Subcutaneous abdominal adipose tissue (tissue), 5 donors: ENCODE measurements around the gene B3GNT3.
A peak's percentile ranks its signal among the peaks of the same experiment; 100 is the strongest.

Source experiments
- H3K27ac ChIP-seq: one replicate; pipeline ENCODE4 v1.7.0; 2013; ENCODE audit warnings: low read depth, mild to moderate bottlenecking, inconsistent platforms, low read length, moderate library complexity
- H3K27me3 ChIP-seq, 5 donors: one replicate each; pipeline ENCODE4 v1.7.0; 2013; ENCODE audit warnings: low read length in 5 of 5, inconsistent platforms in 1 of 5; ENCODE audit not compliant: control insufficient read depth in 5 of 5, insufficient read depth in 4 of 5
- H3K36me3 ChIP-seq, 5 donors: one replicate each; pipeline ENCODE4 v1.7.0; 2013; ENCODE audit warnings: low read length in 5 of 5; ENCODE audit not compliant: control insufficient read depth in 5 of 5, insufficient read depth in 5 of 5
- H3K4me1 ChIP-seq, 5 donors: one replicate each; pipeline ENCODE4 v1.7.0; 2013; ENCODE audit warnings: low read length in 5 of 5, mild to moderate bottlenecking in 3 of 5, moderate library complexity in 1 of 5; ENCODE audit not compliant: control insufficient read depth in 5 of 5, insufficient read depth in 5 of 5
- H3K4me3 ChIP-seq, 5 donors: one replicate each; pipeline ENCODE4 v1.7.0; 2013; ENCODE audit warnings: low read length in 5 of 5, low read depth in 1 of 5
- H3K9ac ChIP-seq, 5 donors: one replicate each; pipeline ENCODE4 v1.7.0; 2013; ENCODE audit warnings: low read length in 5 of 5, mild to moderate bottlenecking in 4 of 5, moderate library complexity in 3 of 5
- H3K9me3 ChIP-seq, 5 donors: one replicate each; pipeline ENCODE4 v1.7.0; 2013; ENCODE audit warnings: low read length in 5 of 5; ENCODE audit not compliant: control insufficient read depth in 5 of 5
- donor health status: healthy.
- donor health status: healthy.
- donor health status: healthy.
- donor health status: healthy.
- donor health status: healthy.

B3GNT3 gene, protein sequence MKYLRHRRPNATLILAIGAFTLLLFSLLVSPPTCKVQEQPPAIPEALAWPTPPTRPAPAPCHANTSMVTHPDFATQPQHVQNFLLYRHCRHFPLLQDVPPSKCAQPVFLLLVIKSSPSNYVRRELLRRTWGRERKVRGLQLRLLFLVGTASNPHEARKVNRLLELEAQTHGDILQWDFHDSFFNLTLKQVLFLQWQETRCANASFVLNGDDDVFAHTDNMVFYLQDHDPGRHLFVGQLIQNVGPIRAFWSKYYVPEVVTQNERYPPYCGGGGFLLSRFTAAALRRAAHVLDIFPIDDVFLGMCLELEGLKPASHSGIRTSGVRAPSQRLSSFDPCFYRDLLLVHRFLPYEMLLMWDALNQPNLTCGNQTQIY

DNA sequence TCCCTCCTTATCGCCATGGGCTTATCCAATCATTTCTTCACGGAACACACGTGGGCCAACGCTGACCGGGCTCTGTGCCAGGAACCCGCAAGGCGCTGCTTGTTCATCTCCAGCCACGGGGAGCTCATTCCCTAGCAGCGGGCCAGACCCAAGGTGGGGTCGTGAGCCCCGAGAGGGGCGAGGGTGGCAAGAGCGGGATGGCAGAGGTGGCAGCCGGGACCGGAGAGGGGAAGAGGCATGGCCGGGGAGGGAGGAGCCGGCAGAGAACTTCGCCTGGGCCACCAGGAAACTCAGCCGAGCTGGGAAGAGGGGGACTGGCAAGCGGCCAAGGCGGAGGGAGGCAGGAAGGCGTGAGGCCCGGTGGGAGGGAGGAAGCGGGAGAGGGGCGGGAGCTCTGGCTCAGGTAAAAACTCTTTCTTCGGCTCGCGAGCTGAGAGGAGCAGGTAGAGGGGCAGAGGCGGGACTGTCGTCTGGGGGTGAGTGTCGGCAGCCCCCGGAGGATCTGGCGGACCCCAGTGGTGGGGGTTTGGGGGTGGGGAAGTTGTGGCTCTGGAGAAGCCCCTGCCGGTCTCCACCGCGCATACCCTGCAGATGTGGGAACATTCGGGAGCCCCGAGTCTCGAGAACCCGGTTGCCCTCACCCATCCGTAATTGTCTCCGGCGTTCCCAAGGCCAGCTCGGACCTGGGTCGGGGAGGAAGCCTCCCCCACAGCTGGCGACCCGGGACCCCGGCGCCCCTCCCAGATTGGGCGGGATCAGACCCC, at the start of gene B3GNT3:
B3GNT3 (plus strand) TSS at position 408 of the 764 bp plus-strand sequence. CDS start 12,670 bp downstream, outside the sequence.
- H3K9ac ChIP-seq = peak within 1 kb of the TSS in 1 of 5 donors; percentile 28
- no peaks in the 10 kb centered on the region for H3K36me3 ChIP-seq
- H3K4me3 ChIP-seq = peak within 1 kb of the TSS in 1 of 5 donors; percentile 19
- no peak within 1 kb of the TSS for H3K27ac ChIP-seq
- peaks cover 0 to 8% (median 3%) of the 10 kb centered on the region in 5 donors for H3K4me1 ChIP-seq
- peaks cover 21 to 40% (median 37%) of the 10 kb centered on the region in 5 donors for H3K27me3 ChIP-seq
- H3K9me3 ChIP-seq = no peaks in the 10 kb centered on the region

DNA sequence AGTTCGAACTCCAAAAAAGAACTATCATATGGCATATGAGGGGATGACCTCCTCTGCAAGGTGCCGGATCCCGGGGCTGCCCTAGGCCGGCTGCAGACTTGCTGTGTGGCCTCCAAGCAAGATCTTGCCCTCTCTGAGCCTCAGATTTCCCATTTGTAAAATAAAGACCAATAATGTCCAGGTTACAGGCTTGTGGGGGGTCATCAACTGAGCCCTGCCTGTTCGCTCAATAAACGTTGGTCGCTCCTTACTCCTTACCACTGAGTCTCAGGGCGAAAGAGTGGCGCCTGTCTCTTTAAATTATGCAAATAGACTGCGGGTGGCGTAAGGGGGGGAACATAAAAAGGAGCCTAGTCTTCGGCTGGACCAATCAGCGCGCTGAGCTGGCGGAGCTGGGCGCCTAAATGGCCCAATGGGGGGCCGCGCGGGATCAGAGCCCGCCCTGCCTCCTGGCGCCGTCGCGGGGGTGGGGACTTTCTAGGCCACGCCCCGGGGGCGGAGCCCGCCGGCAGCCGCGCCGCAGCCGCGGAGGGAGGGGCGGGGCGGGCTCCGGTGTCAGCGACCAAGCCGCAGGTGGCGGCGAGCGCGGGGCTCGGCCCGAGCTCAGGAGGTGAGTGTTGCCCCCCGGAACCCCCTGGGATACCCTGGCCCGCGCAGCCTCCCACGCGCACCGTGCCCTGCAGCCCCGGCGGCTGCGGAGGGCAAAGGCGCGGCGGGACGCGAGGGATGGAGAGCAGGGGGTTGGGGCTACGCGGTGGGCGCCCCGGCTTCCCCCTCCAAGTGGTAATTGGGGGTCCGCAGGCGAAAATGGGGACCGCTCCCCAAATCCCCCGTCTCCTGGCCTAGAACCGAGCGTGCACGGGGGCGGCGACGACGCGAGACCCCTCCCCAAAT, 47.5 kb upstream of the B3GNT3 start:
- Histone ChIP-seq H3K9me3 (no peaks in the 10 kb centered on the region), H3K9ac (no peak overlapping the region), H3K4me3 (peak overlapping the region in 4 of 5 donors; percentile 29 to 65 (median 50)), H3K27me3 (no peaks in the 10 kb centered on the region), H3K4me1 (peaks cover 0 to 27% (median 16%) of the 10 kb centered on the region in 5 donors), H3K36me3 (no peaks in the 10 kb centered on the region), H3K27ac (no peak overlapping the region)

DNA sequence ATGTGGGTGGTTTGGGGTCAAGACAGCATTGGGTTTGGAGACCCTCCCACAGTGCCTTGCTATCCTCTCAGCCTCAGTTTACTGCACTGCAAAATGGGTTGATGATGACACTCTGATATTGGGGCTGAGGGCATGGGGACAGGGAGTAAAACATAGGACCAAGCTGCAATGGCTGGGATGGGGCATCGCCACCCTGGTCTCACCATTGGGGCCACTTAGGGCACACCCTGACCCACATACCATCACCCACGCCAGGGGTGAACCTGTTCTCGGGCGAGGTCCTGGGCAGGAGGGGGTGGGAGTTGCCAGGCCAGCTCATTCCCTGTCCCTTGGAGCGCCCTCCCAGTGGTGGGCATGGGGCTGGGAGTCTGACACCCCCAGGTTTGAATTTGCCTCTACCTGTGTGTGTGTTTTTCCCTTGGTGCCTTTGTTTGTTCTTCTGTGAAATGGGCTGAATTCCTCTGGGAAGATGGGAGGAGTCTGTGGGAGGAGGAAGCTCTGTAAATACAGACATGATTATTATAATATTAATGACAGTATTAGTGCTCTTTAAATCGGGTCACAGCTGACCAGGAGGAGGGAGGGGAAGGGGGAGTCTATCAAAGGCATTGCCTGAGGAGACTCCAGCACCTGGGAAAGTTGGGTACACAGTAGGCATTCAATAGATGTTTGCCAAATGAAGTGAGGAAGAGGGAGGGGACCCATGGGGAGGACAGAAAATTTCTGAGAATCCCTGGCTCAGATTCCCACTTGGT, 45.9 kb upstream of the B3GNT3 start:
- no peak overlapping the region for H3K9ac ChIP-seq
- peaks cover 0 to 27% (median 16%) of the 10 kb centered on the region in 5 donors for H3K4me1 ChIP-seq
- H3K36me3 ChIP-seq = no peaks in the 10 kb centered on the region
- no peaks in the 10 kb centered on the region for H3K27me3 ChIP-seq
- H3K27ac ChIP-seq = no peak overlapping the region
- H3K9me3 ChIP-seq = no peaks in the 10 kb centered on the region
- no peak overlapping the region for H3K4me3 ChIP-seq

DNA sequence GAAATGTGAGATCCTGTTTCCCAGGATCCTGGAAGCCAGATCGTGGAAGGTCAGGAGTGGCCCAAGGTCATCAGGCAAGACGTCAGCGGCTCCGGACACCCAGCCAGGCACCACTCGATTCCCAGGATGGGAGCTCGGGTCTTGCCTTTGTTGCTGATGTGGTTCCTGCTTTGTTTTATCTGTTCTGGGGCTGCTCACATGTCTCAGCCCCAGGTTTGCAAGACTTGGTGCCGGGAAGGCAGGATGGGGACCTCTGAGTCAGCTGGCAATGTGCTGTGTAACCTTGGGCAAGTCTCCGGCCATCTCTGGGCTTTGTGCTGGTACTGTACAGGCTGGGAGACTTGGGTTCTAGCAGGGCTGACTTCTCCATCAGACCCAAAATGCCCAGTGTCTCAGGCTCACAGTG, 45.0 kb upstream of the B3GNT3 start:
- no peak overlapping the region for H3K4me3 ChIP-seq

DNA sequence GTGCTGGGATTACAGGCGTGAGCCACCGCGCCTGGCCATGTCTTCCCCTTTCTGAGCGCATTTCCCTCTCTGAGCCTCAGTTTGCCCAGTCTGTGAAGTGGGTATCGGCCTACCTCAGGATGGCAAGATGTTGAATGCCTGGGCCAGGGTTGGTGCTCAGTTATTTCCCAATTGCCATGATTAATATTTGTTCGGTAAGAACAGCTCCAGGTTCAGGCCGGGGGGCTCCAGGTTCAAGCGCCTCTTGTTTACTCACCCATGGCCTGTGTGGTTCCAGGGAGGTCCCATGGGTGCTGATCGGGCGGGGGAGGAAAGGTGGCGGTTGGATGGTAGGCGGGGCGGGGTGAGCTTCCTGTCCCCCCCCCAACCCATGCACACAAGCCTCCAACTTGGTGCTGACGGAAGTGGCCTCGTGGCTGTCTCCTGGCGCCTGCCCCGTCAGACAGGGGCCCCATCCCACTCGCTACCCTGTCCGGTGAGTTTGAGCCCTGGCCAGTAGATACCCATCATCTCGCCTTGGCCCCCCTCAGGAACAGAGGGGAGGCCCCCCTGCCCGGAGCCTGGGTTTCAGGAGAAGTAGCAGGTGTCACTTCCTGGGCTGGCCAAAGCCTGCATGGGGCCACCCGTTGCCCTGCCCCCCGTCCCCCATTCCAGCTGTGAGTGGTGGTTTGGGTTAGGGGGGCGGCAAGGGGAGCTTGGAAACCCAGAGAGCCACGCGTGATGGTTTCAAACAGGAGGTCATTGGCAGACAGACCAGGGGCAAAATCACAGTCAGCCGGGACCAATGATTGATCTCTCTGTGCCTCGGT, 43.6 kb upstream of the B3GNT3 start, which contains the start of gene FCHO1:
FCHO1 (plus strand) TSS at position 375 of the 809 bp plus-strand sequence. CDS start 3,688 bp downstream, outside the sequence.
- Histone ChIP-seq H3K27ac (no peak within 1 kb of the TSS), H3K9me3 (no peaks in the 10 kb centered on the region), H3K4me1 (peaks cover 0 to 33% (median 16%) of the 10 kb centered on the region in 5 donors), H3K9ac (peak within 1 kb of the TSS in 1 of 5 donors; percentile 2), H3K27me3 (no peaks in the 10 kb centered on the region), H3K36me3 (no peaks in the 10 kb centered on the region), H3K4me3 (peak within 1 kb of the TSS in 2 of 5 donors; percentile 7 to 19)

More for the DNA sequence above, 45.0 kb upstream of the B3GNT3 start:
- H3K4me1 ChIP-seq = peaks cover 0 to 27% (median 16%) of the 10 kb centered on the region in 5 donors
- no peaks in the 10 kb centered on the region for H3K9me3 ChIP-seq
- no peaks in the 10 kb centered on the region for H3K36me3 ChIP-seq
- H3K27me3 ChIP-seq = no peaks in the 10 kb centered on the region
- H3K27ac ChIP-seq = no peak overlapping the region
- H3K9ac ChIP-seq = no peak overlapping the region

DNA sequence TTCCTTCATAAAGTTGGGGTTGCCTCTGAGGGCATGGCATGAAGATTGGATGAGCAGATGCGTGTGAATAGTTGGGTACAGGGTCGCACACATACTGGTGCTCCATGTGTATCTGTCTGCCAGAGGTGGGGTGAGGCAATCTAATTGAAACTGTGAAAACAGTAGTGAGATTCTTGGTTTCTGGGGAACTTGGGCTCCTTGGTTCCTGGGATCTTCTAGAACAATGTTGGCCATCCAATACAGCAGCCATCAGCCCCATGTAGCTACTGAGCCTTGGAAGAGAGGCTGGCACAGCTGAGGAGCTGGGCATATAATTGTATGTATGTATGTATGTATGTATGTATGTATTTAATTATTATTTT, 43.0 kb upstream of the B3GNT3 start:
- Histone ChIP-seq H3K9me3 (no peaks in the 10 kb centered on the region), H3K36me3 (no peaks in the 10 kb centered on the region), H3K9ac (no peak overlapping the region), H3K27ac (no peak overlapping the region), H3K4me1 (peaks cover 0 to 33% (median 16%) of the 10 kb centered on the region in 5 donors), H3K27me3 (no peaks in the 10 kb centered on the region), H3K4me3 (peak overlapping the region in 1 of 5 donors; percentile 19)

DNA sequence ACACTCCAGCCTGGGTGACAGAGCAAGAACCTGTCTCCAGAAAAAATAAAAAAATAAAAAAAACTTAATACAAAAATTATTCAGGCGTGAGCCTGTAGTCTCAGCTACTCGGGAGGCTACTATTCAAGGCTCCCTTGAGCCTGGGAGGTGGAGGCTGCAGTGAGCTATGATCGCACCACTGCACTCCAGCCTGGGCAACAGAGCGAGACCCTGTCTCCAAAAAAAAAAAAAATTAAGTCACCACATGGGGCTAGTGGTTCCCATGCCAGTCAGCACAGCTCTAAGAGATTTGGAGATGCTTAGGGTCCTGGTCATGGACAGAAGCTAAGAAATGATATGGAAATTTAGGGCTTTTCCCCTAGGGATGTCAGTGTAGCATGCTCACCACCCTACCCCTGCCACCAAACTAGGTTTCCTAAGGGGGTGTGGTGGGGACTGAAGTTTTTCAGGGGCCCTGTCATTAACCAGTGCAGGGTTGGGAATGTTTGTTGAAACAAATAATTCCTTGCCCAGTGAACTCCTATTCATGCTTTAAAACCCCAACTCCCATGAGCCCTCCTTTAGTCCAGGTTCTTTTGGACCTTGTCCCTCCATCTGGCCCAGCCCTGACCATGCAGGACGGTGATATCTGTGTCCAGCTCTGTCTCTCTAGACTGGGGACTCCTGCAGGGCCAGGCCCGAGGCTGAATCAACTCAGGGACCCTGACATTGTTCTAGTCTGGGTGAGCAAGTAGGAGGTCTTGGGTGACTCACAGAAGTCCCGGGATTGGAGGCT, 41.9 kb upstream of the B3GNT3 start:
- Histone ChIP-seq H3K27me3 (no peaks in the 10 kb centered on the region), H3K4me3 (no peak overlapping the region), H3K36me3 (no peaks in the 10 kb centered on the region), H3K4me1 (peaks cover 0 to 27% (median 11%) of the 10 kb centered on the region in 5 donors), H3K27ac (no peak overlapping the region), H3K9ac (no peak overlapping the region), H3K9me3 (no peaks in the 10 kb centered on the region)

DNA sequence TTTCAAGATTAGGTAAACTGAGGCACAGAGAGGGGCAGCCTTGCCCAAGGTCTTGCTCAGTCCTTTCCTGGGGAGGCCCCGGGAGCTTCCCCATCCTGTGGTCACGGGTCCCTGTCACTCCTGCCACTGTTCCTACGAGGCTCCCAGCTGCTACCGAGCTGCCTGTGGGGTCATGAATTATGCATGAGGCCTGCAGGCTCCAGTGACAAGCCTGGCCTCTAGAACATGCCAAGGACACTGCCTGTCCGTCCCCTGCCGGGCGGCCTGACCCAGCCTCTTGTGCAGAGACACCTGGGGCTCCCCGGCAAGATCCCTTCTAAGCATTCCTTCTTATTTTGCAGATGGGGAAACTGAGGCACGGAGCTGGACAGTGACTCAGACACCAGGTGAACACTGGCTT, 41.0 kb upstream of the B3GNT3 start:
- Histone ChIP-seq H3K27ac (no peak overlapping the region), H3K9ac (no peak overlapping the region), H3K36me3 (no peaks in the 10 kb centered on the region), H3K9me3 (no peaks in the 10 kb centered on the region), H3K4me3 (no peak overlapping the region), H3K4me1 (peaks cover 0 to 26% (median 11%) of the 10 kb centered on the region in 5 donors), H3K27me3 (no peaks in the 10 kb centered on the region)
